SK-N-SH treated with all-trans-retinoic acid at 6 μM for 48 hours (cell line): ENCODE results near the gene RASA1.

Experiments
- PPARA ChIP-seq: fragments of 250-450 bp; sonication (Bioruptor Pico); IDR thresholded peaks from 2 replicates; pipeline ENCODE4 v1.5.0; 2020; ENCODE audit warnings: mild to moderate bottlenecking, borderline replicate concordance
- TCF4 ChIP-seq: fragments of 250-450 bp; sonication (Bioruptor Pico); IDR thresholded peaks from 2 replicates; pipeline ENCODE4 v1.8.0; 2021; ENCODE audit warnings: mild to moderate bottlenecking, moderate library complexity, borderline replicate concordance

GRCh38 chr5:87403899-87404298, 136.2 kb downstream of the RASA1 start:
- no peak for TF ChIP-seq PPARA
- TF ChIP-seq TCF4 (CRISPR knock-in tag), result no peak
